ENCODE measurements around the gene RHCG.

GRCh38 chr15:89514596-89515406 lies 18.4 kb upstream of the RHCG start:
- TF ChIP-seq CTCF (IDR thresholded peaks at IDR 0.05), result no peak
- no peak for TF ChIP-seq POLR2A (IDR thresholded peaks at IDR 0.05)

Measured in tibial nerve (tissue), 3 donors.